ENCODE measurements around the gene FBXO44.

GRCh38 chr1:11657654-11658053 is 3.0 kb downstream of the FBXO44 start:
- TF ChIP-seq POLR2A (IDR thresholded peaks at IDR 0.05; ENCODE audit: low read length) (no peak), GATA1 (IDR thresholded peaks at IDR 0.05; ENCODE audit: low read depth, low read length) (no peak)
